ENCODE data around the gene LIN7B. TPM values are rescaled to one million over a fixed set of nuclear protein-coding genes. Genes with fewer than 3 reads are reported as not detected.
A peak's percentile ranks its signal among the peaks of the same experiment; 100 is the strongest.

Gene LIN7B
- total and polyA plus RNA-seq, 2 of the 13 experiments (the other 11 are each of a cell fraction or from before 2014, with no cell fraction given) = 5.3 to 7.6 TPM

DNA sequence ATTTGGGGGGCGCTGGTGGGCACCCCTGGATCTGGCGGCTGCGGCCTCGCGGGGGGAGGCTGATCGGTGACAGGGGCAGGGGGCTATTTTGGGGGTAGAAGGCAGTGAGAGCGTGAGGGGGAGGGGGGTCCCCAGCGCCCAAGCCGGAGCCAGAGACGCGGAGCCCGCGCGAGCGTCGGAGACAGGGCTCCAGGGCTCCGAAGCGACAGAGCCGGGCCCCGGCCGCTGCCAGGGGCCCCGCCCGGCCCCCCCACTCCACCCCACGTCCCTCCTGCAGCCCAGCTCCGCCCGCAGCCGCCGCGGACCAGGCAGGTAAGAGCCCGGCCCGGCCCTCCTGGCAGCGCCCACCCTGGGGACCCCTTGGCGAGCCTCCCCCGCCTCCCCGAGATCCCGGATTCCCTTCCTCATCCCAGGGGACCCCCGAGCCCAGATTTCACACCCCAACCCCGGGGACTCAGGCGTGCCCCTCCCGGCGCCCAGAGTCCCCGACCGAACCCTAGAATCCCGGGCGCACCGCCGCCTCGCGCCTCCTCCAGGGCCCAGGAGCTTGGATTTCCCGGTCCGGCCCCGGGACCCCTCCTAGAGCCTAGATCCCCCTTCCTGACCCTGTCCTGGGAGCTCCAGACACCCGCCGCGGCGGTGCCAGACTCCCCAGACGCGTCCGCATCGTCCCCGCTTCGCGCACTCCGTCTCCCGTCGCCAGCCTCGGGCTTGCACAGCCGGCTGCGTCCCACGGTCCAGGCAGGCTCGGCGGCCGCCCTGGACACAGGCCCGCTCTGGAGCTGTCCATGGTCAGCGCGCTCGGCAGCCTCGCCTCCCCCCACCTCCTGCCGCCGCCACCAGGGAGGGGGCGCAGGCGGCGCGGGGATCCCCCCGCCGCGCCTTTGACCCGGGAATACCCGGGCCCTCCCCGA, 5.5 kb downstream of the LIN7B start, which contains the start of gene PPFIA3 (continued):
- TF ChIP-seq, protein P1, sequence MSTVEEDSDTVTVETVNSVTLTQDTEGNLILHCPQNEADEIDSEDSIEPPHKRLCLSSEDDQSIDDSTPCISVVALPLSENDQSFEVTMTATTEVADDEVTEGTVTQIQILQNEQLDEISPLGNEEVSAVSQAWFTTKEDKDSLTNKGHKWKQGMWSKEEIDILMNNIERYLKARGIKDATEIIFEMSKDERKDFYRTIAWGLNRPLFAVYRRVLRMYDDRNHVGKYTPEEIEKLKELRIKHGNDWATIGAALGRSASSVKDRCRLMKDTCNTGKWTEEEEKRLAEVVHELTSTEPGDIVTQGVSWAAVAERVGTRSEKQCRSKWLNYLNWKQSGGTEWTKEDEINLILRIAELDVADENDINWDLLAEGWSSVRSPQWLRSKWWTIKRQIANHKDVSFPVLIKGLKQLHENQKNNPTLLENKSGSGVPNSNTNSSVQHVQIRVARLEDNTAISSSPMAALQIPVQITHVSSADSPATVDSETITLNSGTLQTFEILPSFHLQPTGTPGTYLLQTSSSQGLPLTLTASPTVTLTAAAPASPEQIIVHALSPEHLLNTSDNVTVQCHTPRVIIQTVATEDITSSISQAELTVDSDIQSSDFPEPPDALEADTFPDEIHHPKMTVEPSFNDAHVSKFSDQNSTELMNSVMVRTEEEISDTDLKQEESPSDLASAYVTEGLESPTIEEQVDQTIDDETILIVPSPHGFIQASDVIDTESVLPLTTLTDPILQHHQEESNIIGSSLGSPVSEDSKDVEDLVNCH (CRISPR knock-in tag; IDR thresholded peaks at IDR 0.05) = no peak
- TF ChIP-seq RBM22 (optimal IDR thresholded peaks at IDR 0.05; ENCODE audit: low read length) (no peak), HOXA3 (CRISPR knock-in tag; IDR thresholded peaks at IDR 0.05) (peak; percentile 59), ZNF441 (CRISPR knock-in tag; IDR thresholded peaks at IDR 0.05; ENCODE audit: borderline replicate concordance) (peak; percentile 60; the same call in 1 of the 2 replicates), ZNF883 (CRISPR knock-in tag; IDR thresholded peaks at IDR 0.05; ENCODE audit: not compliant biosample characterization) (no peak), NFATC3 (CRISPR knock-in tag; IDR thresholded peaks at IDR 0.05) (no peak), ATF1 (CRISPR knock-in tag; IDR thresholded peaks at IDR 0.05) (no peak), HNRNPK (IDR thresholded peaks at IDR 0.05; ENCODE audit: low read depth, low read length, poor library complexity, severe bottlenecking) (peak; percentile 6), ZNF792 (CRISPR knock-in tag; IDR thresholded peaks at IDR 0.05) (peak; percentile 84), ZNF292 (CRISPR knock-in tag; IDR thresholded peaks at IDR 0.05; ENCODE audit: borderline replicate concordance, low read depth) (no peak), MBD4 (IDR thresholded peaks at IDR 0.05; ENCODE audit: borderline replicate concordance, low read length) (no peak), ZSCAN22 (CRISPR knock-in tag; IDR thresholded peaks at IDR 0.05) (no peak), MEIS2 (CRISPR knock-in tag; IDR thresholded peaks at IDR 0.05) (no peak), PLRG1 (conservative IDR thresholded peaks at IDR 0.05) (no peak), CENPT (CRISPR knock-in tag; IDR thresholded peaks at IDR 0.05; ENCODE audit: low read depth) (peak; percentile 68; the same call in 1 of the 2 replicates), ZNF225 (CRISPR knock-in tag; IDR thresholded peaks at IDR 0.05) (no peak; the same call in 1 of the 2 replicates), TCF12 (IDR thresholded peaks at IDR 0.05) (no peak), TCF12 (CRISPR knock-in tag; IDR thresholded peaks at IDR 0.05) (no peak)
- TF ChIP-seq, protein P2, sequence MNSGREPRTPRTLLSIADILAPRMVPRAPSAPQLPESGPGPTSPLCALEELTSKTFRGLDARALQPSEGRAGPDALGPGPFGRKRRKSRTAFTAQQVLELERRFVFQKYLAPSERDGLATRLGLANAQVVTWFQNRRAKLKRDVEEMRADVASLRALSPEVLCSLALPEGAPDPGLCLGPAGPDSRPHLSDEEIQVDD (CRISPR knock-in tag; IDR thresholded peaks at IDR 0.05; ENCODE audit: borderline replicate concordance) = peak; percentile 89; the same call in 1 of the 2 replicates
- TF ChIP-seq, protein P3, sequence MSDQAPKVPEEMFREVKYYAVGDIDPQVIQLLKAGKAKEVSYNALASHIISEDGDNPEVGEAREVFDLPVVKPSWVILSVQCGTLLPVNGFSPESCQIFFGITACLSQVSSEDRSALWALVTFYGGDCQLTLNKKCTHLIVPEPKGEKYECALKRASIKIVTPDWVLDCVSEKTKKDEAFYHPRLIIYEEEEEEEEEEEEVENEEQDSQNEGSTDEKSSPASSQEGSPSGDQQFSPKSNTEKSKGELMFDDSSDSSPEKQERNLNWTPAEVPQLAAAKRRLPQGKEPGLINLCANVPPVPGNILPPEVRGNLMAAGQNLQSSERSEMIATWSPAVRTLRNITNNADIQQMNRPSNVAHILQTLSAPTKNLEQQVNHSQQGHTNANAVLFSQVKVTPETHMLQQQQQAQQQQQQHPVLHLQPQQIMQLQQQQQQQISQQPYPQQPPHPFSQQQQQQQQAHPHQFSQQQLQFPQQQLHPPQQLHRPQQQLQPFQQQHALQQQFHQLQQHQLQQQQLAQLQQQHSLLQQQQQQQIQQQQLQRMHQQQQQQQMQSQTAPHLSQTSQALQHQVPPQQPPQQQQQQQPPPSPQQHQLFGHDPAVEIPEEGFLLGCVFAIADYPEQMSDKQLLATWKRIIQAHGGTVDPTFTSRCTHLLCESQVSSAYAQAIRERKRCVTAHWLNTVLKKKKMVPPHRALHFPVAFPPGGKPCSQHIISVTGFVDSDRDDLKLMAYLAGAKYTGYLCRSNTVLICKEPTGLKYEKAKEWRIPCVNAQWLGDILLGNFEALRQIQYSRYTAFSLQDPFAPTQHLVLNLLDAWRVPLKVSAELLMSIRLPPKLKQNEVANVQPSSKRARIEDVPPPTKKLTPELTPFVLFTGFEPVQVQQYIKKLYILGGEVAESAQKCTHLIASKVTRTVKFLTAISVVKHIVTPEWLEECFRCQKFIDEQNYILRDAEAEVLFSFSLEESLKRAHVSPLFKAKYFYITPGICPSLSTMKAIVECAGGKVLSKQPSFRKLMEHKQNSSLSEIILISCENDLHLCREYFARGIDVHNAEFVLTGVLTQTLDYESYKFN (CRISPR knock-in tag; conservative IDR thresholded peaks at IDR 0.05) = no peak
- TF ChIP-seq, protein P4, sequence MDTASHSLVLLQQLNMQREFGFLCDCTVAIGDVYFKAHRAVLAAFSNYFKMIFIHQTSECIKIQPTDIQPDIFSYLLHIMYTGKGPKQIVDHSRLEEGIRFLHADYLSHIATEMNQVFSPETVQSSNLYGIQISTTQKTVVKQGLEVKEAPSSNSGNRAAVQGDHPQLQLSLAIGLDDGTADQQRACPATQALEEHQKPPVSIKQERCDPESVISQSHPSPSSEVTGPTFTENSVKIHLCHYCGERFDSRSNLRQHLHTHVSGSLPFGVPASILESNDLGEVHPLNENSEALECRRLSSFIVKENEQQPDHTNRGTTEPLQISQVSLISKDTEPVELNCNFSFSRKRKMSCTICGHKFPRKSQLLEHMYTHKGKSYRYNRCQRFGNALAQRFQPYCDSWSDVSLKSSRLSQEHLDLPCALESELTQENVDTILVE (CRISPR knock-in tag; IDR thresholded peaks at IDR 0.05) = no peak

All from HepG2 (cell line).